Measurements from ENCODE around the gene TTC28.

The TTC28 gene

DNA sequence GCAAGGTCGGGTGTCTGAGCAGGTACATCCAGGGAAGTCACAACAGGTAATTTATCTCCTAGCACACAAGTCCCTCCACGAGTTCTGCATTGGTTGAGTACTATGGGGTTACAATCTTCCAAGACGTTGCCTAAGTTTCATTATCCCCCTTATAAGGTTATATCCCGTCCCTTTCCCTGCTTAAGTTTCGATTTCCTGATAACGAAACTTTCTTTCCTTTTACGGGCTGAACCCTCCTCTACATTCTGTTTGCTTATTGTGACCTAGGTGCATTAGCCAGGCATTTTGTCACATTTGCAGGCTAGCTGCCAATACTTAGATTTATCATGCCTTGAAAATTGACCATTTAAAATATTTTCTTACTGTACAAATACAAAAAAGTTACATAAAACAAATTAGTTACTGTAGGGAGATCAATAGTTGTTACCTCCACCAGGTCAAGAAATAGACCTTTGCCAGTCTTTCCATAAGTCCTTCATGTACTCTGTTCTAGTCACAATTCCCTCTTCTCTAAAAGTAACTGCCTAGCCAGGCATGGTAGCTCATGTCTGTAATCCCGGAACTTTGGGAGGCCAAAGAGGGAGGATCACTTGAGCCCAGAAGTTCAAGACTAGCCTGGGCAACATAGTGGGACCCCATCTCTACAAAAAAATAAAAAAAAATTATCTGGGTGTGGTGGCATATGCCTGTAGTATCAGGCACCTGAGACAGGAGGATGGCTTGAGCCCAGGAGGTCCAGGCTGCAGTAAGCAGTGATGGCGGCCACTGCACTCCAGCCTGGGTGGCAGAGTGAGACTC lies 746.3 kb downstream of the TTC28 start:
- TF ChIP-seq, protein P1, sequence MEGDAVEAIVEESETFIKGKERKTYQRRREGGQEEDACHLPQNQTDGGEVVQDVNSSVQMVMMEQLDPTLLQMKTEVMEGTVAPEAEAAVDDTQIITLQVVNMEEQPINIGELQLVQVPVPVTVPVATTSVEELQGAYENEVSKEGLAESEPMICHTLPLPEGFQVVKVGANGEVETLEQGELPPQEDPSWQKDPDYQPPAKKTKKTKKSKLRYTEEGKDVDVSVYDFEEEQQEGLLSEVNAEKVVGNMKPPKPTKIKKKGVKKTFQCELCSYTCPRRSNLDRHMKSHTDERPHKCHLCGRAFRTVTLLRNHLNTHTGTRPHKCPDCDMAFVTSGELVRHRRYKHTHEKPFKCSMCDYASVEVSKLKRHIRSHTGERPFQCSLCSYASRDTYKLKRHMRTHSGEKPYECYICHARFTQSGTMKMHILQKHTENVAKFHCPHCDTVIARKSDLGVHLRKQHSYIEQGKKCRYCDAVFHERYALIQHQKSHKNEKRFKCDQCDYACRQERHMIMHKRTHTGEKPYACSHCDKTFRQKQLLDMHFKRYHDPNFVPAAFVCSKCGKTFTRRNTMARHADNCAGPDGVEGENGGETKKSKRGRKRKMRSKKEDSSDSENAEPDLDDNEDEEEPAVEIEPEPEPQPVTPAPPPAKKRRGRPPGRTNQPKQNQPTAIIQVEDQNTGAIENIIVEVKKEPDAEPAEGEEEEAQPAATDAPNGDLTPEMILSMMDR (IDR thresholded peaks at IDR 0.05; ENCODE audit: borderline replicate concordance, insufficient read depth, low read depth, low read length), result no peak
- no peak overlapping the region for H3K4me3 ChIP-seq (ENCODE audit: low read depth, low read length)

- TF ChIP-seq, protein P1 (IDR thresholded peaks at IDR 0.05; ENCODE audit: borderline replicate concordance, insufficient read depth, low read depth, low read length), result no peak
- H3K4me3 ChIP-seq (ENCODE audit: low read depth, low read length), result no peak overlapping the region
Measured at GRCh38 chr22:27930331-27931060, 749.1 kb downstream of the TTC28 start.

All from GM12875 (cell line).